IPS-20b (cell line): ENCODE measurements around the gene ZNF57.
A peak's percentile ranks its signal among the peaks of the same experiment; 100 is the strongest.
"Not testable (repeated sequence)": the region's sequence is repeated elsewhere in the genome, so short reads cannot be mapped to it uniquely, and the experiment has no call there.

Experiments used
- H3K27ac ChIP-seq: one replicate; pipeline ENCODE4 v1.5.1; 2013; ENCODE audit warnings: low read length
- H3K27me3 ChIP-seq: 2 replicates; pipeline ENCODE4 v1.6.1; 2013; ENCODE audit warnings: mild to moderate bottlenecking, low read length, inconsistent platforms; ENCODE audit not compliant: insufficient read depth
- H3K36me3 ChIP-seq: 2 replicates; pipeline ENCODE4 v1.6.1; 2013; ENCODE audit warnings: low read depth, mild to moderate bottlenecking, inconsistent platforms, low read length, moderate library complexity; ENCODE audit not compliant: insufficient read depth
- H3K4me1 ChIP-seq: 2 replicates; pipeline ENCODE4 v1.6.1; 2013; ENCODE audit warnings: mild to moderate bottlenecking, control low read depth, inconsistent platforms, low read length, moderate library complexity; ENCODE audit not compliant: insufficient read depth
- H3K4me3 ChIP-seq: 2 replicates; pipeline ENCODE4 v1.5.1; 2013; ENCODE audit warnings: mild to moderate bottlenecking, low read length, inconsistent platforms
- H3K9ac ChIP-seq: 2 replicates; pipeline ENCODE4 v1.6.1; 2013; ENCODE audit warnings: low read depth, mild to moderate bottlenecking, inconsistent platforms, low read length, moderate library complexity
- H3K9me3 ChIP-seq: 2 replicates; pipeline ENCODE4 v1.6.1; 2013; ENCODE audit warnings: mild to moderate bottlenecking, low read depth, low read length, inconsistent platforms; ENCODE audit not compliant: insufficient read depth

The ZNF57 gene

GRCh38 chr19:2905918-2906519 is 5.3 kb downstream of the ZNF57 start:
- Histone ChIP-seq H3K9me3 (no peaks in the 10 kb centered on the region), H3K4me3 (no peak overlapping the region), H3K27ac (no peak overlapping the region), H3K27me3 (no peaks in the 10 kb centered on the region), H3K4me1 (no peaks in the 10 kb centered on the region), H3K9ac (no peak overlapping the region), H3K36me3 (no peaks in the 10 kb centered on the region)

GRCh38 chr19:2906631-2907195 is 6.0 kb downstream of the ZNF57 start:
- H3K9ac ChIP-seq: no peak overlapping the region

GRCh38 chr19:2912306-2912705 is 11.6 kb downstream of the ZNF57 start:
- Histone ChIP-seq H3K4me1 (no peaks in the 10 kb centered on the region), H3K9ac (no peak overlapping the region), H3K27me3 (no peaks in the 10 kb centered on the region), H3K27ac (no peak overlapping the region), H3K4me3 (no peak overlapping the region), H3K36me3 (peaks cover 22% of the 10 kb centered on the region), H3K9me3 (peaks cover 24% of the 10 kb centered on the region)

More at GRCh38 chr19:2906631-2907195, 6.0 kb downstream of the ZNF57 start:
- Histone ChIP-seq H3K4me3 (no peak overlapping the region), H3K27ac (no peak overlapping the region), H3K36me3 (no peaks in the 10 kb centered on the region), H3K4me1 (no peaks in the 10 kb centered on the region), H3K9me3 (peaks cover 1% of the 10 kb centered on the region; the same call in 1 of the 2 replicates), H3K27me3 (no peaks in the 10 kb centered on the region)

- Histone ChIP-seq H3K4me3 (no peak overlapping the region), H3K9me3 (peaks cover 27% of the 10 kb centered on the region), H3K27ac (no peak overlapping the region), H3K36me3 (peaks cover 38% of the 10 kb centered on the region), H3K4me1 (no peaks in the 10 kb centered on the region), H3K27me3 (no peaks in the 10 kb centered on the region), H3K9ac (no peak overlapping the region)
These were observed 16.8 kb downstream of the ZNF57 start for GRCh38 chr19:2917275-2918184.

GRCh38 chr19:2922987-2923386 is 22.3 kb downstream of the ZNF57 start:
- peaks cover 7% of the 10 kb centered on the region; the same call in 1 of the 2 replicates for H3K4me1 ChIP-seq
- peaks cover 4% of the 10 kb centered on the region for H3K9me3 ChIP-seq
- H3K27ac ChIP-seq: no peak overlapping the region

GRCh38 chr19:2923510-2923909 is 22.8 kb downstream of the ZNF57 start:
- peaks cover 5% of the 10 kb centered on the region; the same call in 1 of the 2 replicates for H3K36me3 ChIP-seq
- no peaks in the 10 kb centered on the region; the same call in 1 of the 2 replicates for H3K9me3 ChIP-seq
- no peaks in the 10 kb centered on the region for H3K27me3 ChIP-seq
- peaks cover 7% of the 10 kb centered on the region; the same call in 1 of the 2 replicates for H3K4me1 ChIP-seq
- H3K9ac ChIP-seq: no peak overlapping the region
- H3K27ac ChIP-seq: no peak overlapping the region
- no peak overlapping the region for H3K4me3 ChIP-seq

More at GRCh38 chr19:2922987-2923386, 22.3 kb downstream of the ZNF57 start:
- Histone ChIP-seq H3K27me3 (no peaks in the 10 kb centered on the region), H3K4me3 (no peak overlapping the region), H3K36me3 (peaks cover 10% of the 10 kb centered on the region), H3K9ac (no peak overlapping the region)

GRCh38 chr19:2926341-2927031 is 25.8 kb downstream of the ZNF57 start:
- Histone ChIP-seq H3K4me3 (no peak overlapping the region), H3K27ac (no peak overlapping the region), H3K4me1 (peaks cover 7% of the 10 kb centered on the region; the same call in 1 of the 2 replicates), H3K36me3 (peaks cover 4% of the 10 kb centered on the region; the same call in 1 of the 2 replicates), H3K9ac (no peak overlapping the region), H3K27me3 (no peaks in the 10 kb centered on the region), H3K9me3 (peaks cover 3% of the 10 kb centered on the region; the same call in 1 of the 2 replicates)

- H3K36me3 ChIP-seq: peaks cover 4% of the 10 kb centered on the region; the same call in 1 of the 2 replicates
- H3K9me3 ChIP-seq: peaks cover 6% of the 10 kb centered on the region; the same call in 1 of the 2 replicates
- no peak overlapping the region for H3K27ac ChIP-seq
- no peaks in the 10 kb centered on the region for H3K27me3 ChIP-seq
- no peak overlapping the region for H3K9ac ChIP-seq
- no peak overlapping the region for H3K4me3 ChIP-seq
- H3K4me1 ChIP-seq: peaks cover 7% of the 10 kb centered on the region; the same call in 1 of the 2 replicates
These were observed 26.3 kb downstream of the ZNF57 start for GRCh38 chr19:2927032-2927430.

- peaks cover 54% of the 10 kb centered on the region for H3K36me3 ChIP-seq
- H3K9me3 ChIP-seq: peaks cover 56% of the 10 kb centered on the region
These were observed 32.8 kb downstream of the ZNF57 start for GRCh38 chr19:2933490-2933910.

GRCh38 chr19:2935863-2936262 is 35.1 kb downstream of the ZNF57 start:
- H3K27ac ChIP-seq, H3K9ac ChIP-seq, H3K4me1 ChIP-seq, H3K4me3 ChIP-seq, H3K27me3 ChIP-seq: not testable (repeated sequence)
- peaks cover 59% of the 10 kb centered on the region for H3K36me3 ChIP-seq
- peaks cover 56% of the 10 kb centered on the region for H3K9me3 ChIP-seq

More at GRCh38 chr19:2933490-2933910, 32.8 kb downstream of the ZNF57 start:
- no peaks in the 10 kb centered on the region for H3K4me1 ChIP-seq
- no peaks in the 10 kb centered on the region for H3K27me3 ChIP-seq
- H3K9ac ChIP-seq: no peak overlapping the region
- H3K4me3 ChIP-seq: peak overlapping the region; percentile 24; the same call in 1 of the 2 replicates
- no peak overlapping the region for H3K27ac ChIP-seq
